Fibroblast of the aortic adventitia (primary cell): ENCODE results near the gene TCF3. TPM values are rescaled to one million over a fixed set of nuclear protein-coding genes. Genes with fewer than 3 reads are reported as not detected.

Experiments used
- DNase-seq: peaks from one replicate; pipeline ENCODE4 v3.0.0-alpha.2; 2010; ENCODE audit warnings: low read depth
- H3K4me3 ChIP-seq: 2 replicates; pipeline ENCODE4 v1.5.1; 2011; ENCODE audit warnings: low read depth, mild to moderate bottlenecking, control low read depth, low read length, moderate library complexity
- total RNA-seq: library from RNA; depleted of rRNA; stranded (reverse); fragments of >200 nt; gene quantifications from 2 replicates; pipeline ENCODE4 v1.2.3, GENCODE V29; 2012; ENCODE audit warnings: low replicate concordance
- TF ChIP-seq, protein P1 (sequence below): IDR thresholded peaks from 2 replicates; pipeline ENCODE4 v1.5.1; 2011; ENCODE audit warnings: mild to moderate bottlenecking, low read length, control low read depth, inconsistent platforms; ENCODE audit not compliant: insufficient read depth

The TCF3 gene
- total RNA-seq, 1 donor = 74.2 TPM

DNA sequence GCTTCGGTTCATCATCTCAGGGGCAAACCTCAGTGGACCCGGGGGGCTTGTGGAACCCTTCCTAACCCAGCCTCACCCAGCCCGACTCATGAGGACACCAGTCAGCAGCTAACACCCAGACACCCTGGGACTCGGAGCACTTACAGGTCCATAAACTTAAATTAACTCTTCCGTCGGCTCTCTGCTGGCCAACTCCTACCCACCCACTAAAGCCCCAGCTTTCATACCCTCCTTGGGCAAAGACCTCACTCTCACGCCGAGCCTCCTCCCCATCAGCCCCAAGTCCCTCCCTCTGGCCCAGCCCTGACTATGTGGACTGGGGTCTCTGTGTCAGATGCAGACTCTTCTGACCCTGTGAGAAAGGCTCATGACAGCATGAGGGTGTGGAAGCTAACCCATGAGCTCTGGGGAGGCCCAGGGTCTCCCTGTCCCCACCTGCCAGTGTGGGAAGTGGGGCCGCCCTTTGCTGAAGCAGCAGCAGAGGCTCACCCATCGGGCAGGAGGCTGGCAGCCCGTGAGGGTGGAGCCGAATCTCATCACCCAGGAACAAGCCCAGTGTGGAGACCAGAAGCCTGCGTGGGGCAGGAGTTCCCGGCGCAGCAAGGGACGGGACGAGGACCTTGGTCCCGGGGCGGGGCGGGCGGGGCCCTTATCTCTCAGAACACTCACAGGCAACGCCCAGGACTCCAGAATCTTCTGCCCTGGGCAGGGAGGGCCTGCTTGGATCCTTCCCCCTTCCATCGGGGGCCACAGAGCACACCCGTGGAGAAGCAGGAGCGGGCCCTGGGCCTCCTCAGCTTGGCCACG, 19.8 kb downstream of the TCF3 start:
- no peak for DNase-seq
- TF ChIP-seq, protein P1, sequence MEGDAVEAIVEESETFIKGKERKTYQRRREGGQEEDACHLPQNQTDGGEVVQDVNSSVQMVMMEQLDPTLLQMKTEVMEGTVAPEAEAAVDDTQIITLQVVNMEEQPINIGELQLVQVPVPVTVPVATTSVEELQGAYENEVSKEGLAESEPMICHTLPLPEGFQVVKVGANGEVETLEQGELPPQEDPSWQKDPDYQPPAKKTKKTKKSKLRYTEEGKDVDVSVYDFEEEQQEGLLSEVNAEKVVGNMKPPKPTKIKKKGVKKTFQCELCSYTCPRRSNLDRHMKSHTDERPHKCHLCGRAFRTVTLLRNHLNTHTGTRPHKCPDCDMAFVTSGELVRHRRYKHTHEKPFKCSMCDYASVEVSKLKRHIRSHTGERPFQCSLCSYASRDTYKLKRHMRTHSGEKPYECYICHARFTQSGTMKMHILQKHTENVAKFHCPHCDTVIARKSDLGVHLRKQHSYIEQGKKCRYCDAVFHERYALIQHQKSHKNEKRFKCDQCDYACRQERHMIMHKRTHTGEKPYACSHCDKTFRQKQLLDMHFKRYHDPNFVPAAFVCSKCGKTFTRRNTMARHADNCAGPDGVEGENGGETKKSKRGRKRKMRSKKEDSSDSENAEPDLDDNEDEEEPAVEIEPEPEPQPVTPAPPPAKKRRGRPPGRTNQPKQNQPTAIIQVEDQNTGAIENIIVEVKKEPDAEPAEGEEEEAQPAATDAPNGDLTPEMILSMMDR = no peak
- H3K4me3 ChIP-seq = no peak overlapping the region

DNA sequence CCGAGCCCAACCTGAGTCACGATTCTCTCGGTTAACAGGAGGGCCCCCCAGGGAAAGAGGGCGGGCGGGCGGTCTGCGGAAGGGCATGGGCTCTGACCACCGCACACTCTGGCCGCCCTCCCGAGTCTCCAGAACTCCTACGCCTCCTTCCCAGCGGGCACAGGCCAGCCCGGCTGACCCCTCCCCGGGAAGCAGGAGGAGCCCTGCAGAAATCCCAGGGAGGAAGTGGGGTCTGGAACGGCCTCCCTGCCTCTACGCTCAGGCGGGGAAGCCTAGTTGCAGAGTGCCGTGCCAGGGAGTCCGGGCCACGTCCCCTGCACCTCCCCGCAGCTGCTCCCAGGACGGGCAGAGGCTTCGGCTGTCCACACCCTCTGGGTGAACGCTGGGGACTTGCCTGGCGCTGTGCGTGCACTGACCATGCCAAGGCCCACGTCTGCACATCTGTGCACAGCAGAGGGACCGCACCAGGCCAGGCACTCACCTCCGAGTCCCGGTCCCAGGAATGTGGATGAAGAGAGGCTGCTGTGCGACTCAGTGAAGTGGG, 20.8 kb downstream of the TCF3 start:
- TF ChIP-seq, protein P1 = no peak
- H3K4me3 ChIP-seq = no peak overlapping the region
- no peak for DNase-seq

DNA sequence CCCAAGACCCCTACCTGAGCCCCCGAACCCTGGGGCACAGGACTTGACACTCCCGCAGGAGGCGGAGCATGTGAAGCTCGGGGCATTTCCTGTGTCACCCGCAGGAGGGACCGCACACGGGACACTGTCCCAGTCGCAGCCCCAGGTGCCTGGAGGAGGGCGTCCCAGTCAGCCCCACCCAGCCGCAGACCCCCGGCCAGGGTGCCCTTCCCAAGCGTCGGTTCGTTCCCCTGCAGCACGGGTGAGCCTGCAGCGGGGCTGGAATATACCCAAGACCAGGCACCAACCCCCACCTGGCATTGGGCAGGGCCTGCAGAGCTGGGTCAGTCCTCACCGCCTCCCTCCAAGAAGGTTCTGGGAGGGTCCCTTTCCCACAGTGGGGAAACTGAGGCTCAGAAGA, 21.6 kb downstream of the TCF3 start:
- no peak overlapping the region for H3K4me3 ChIP-seq
- no peak for DNase-seq
- TF ChIP-seq, protein P1 = no peak

GRCh38 chr19:1630012-1630411, 22.4 kb downstream of the TCF3 start:
- no peak for DNase-seq
- H3K4me3 ChIP-seq = no peak overlapping the region
- TF ChIP-seq, protein P1 = no peak

DNA sequence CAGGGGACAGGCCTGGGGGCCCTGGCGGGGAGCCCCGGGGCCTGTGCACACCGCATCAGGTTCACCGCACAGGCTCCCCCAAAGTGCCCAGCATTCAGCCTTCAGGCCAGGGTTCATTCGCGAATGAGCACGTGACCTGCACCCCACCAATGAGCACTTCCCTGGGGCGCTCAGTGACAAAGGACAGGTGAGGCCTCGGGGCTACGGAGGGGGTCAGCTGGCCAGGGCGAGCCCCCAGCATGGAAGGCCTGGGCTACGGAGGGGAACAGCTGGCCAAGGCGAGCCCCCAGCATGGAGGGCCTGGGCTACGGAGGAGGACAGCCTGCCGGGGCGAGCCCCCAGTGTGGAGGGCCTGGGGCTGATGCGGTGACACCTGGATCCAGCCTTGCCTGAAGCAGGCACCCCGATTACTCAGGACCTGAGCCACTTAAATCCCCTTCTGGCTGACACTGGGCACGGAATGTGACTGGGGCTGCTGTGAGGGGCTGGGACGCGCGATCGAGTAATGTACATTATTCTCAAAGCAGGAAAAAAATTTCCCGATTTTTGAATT, 23.1 kb downstream of the TCF3 start:
- H3K4me3 ChIP-seq = no peak overlapping the region
- no peak for DNase-seq
- TF ChIP-seq, protein P1 = no peak

DNA sequence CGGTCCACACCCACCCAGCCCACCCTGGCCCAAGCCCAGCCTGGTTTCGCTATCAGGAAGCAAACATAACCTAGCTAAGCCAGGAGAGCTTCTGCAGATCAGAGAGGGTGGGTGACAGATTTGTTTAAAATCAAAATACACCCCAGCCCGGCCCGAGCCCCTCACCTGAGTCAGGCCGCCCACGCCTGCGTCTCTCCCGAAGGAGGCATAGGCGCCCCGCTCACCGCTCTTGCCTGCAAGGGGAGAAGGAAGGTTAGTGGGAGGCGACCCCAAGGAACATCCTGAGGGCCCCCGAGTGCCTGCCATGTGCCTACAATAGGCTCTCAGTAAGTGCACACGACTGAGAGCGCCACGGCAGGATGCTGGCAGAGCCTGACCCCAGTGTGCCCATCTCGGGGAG, 25.2 kb downstream of the TCF3 start:
- DNase-seq = no peak
- TF ChIP-seq, protein P1 = no peak

More for the DNA sequence above, 25.2 kb downstream of the TCF3 start:
- H3K4me3 ChIP-seq = no peak overlapping the region
